ENCODE data around the gene UGT2B10.

DNA sequence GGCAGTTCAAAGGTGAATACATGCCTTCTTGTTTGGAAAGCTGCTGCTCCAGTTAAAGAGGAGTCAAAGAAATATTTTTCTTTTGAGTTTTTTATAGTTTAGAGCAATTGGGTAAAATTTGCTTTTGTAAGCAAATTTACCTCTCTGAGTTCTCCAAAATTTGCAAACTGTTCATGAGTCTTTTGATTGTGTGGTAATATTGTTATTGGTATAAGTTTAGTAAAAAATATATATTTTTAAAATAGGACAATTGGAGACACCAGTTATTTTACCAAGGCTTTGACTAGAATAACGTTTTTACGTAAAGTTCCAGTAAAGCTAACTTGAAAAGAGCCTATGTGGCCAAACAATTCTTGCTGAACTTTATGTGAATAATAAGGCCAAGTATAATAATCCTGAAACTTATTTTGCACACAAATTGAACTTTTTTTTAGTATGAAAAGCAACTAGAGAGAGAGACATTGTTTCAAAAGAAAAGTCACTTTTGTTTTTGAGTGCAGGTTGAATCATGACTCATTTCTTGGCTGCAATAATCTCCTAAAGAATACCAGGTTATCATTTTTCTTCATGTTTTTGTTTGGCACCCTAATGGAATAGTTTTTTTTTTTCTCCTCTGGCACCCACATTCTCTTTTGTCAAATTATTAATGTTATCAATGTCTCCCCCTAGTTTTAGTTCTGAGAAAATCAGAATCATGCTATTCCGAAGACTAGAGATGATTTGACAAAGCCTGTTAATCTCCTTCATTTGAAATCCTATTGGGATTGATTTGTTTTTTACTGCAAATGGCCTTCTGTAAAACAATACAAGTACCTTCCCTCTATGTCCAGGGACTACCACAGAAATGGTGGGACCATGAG lies 57.1 kb downstream of the UGT2B10 start:
- TF ChIP-seq, protein P1, sequence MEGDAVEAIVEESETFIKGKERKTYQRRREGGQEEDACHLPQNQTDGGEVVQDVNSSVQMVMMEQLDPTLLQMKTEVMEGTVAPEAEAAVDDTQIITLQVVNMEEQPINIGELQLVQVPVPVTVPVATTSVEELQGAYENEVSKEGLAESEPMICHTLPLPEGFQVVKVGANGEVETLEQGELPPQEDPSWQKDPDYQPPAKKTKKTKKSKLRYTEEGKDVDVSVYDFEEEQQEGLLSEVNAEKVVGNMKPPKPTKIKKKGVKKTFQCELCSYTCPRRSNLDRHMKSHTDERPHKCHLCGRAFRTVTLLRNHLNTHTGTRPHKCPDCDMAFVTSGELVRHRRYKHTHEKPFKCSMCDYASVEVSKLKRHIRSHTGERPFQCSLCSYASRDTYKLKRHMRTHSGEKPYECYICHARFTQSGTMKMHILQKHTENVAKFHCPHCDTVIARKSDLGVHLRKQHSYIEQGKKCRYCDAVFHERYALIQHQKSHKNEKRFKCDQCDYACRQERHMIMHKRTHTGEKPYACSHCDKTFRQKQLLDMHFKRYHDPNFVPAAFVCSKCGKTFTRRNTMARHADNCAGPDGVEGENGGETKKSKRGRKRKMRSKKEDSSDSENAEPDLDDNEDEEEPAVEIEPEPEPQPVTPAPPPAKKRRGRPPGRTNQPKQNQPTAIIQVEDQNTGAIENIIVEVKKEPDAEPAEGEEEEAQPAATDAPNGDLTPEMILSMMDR (IDR thresholded peaks at IDR 0.05; ENCODE audit: insufficient read depth, low read length, poor library complexity, severe bottlenecking), result no peak
- TF ChIP-seq EZH2phosphoT487 (conservative IDR thresholded peaks at IDR 0.05; ENCODE audit: low read length), result no peak
